ENCODE data around the gene CLDN9. TPM values are rescaled to one million over a fixed set of nuclear protein-coding genes. Genes with fewer than 3 reads are reported as not detected.
A peak's percentile ranks its signal among the peaks of the same experiment; 100 is the strongest.

Gene CLDN9, protein sequence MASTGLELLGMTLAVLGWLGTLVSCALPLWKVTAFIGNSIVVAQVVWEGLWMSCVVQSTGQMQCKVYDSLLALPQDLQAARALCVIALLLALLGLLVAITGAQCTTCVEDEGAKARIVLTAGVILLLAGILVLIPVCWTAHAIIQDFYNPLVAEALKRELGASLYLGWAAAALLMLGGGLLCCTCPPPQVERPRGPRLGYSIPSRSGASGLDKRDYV
- not detected for polyA plus RNA-seq (2013, experiment 1 of 2; ENCODE audit: insufficient read length)
- not detected for polyA plus RNA-seq (2013, experiment 2 of 2; ENCODE audit: insufficient read length)

DNA sequence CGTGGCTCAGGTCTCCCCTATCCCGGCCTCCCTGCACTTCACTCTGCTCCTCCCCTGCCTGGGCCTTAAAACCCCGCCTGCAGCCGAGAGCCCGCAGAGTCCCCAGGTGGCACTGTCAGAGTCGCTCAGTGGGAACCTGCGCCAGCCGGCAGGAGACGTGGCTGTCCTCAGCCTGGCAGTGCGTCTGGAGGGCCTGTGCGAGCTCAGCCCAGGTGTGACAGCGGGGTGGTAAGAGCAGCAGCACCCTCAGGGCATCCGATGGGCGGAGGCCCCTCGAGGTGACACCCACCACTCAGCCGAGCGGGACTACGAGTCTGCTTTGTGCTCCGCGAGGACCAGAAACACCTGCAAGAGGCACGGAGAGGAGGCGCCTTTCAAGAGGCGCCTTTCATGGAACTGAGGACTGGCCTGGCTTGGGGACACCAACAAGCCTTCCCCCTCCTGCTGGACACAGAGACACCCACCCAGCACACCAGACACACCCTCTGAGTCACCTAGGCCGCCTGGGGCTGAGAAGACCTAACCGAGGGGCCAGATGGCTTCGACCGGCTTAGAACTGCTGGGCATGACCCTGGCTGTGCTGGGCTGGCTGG is at the start of gene CLDN9:
Gene CLDN9 (plus strand): TSS at position 96 of the 593 bp plus-strand sequence. CDS start 440 bp downstream, at position 536.
- peak; percentile 31 for DNase-seq

DNA sequence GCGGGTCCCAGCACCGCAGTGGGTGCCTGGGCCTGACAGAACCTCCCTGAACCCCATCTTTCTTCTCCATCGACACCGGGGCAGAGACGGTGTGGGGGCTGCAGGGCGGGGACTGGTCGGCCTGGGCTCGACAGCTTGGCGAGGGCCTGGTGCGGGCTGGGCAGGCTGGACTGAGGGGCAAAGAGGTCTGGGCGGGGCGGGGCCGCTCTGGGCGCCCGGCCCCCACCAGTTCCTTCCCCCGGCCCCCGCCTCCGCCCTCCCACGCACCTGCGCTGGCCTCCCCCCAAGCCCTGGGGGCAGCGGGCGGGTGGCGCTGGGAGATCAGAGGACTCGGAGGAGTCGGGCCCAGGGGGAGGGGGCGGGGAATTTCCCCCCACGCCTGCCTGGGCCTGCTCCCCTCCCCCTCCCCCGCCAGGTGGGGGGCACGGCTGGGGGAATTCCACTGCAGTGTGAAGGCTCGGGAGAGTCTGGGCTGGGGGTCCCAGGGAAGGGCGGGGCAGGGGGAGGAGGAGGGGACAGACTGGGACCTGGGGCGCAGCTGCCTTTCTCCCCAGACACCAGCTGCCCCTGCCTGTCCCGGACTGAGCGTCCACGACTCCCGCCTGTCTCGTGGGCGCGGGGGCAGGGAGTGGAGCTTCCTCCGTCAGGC is 49.5 kb upstream of the CLDN9 start:
- DNase-seq = no peak

DNA sequence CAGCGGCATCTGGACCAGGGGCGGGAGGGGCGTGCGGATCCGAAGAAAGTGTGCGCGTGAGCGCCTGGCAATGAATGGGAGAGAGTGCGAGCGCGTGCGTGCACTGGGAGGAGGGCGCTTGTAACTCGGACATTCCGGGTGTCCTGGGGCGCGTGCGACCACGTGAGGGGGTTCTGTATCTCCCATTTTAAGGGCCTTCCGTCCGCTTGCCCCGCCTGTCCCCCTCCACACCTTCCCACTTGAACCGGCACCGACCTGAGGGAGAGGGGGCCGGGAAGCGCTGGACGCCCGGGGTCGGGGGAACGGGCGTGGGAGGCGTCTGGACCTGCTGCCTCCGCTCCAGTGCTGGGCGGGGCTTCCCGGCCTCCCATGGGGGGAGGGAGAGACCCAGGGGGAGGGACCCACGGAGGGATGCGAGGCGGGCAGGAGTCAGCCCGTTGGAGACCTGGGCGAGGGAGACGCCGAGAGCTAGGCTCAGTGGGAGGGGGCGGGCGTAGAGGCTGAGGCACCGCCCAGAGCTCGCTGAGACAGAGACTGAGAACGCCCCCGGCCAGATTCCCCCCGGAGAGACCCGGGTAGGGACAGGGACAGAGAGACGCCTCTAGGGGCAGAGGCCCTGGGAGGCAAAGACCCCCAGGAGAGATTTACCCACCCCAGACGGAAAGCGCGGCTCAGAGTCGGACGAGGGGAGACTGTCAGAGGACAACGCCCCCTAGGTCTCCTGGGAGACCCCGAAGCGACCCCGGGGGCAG is 48.8 kb upstream of the CLDN9 start, which contains the start of gene KREMEN2:
Gene KREMEN2 (plus strand): TSS at position 553 of the 752 bp plus-strand sequence. CDS start 246 bp downstream, outside the sequence.
- DNase-seq = no peak

DNA sequence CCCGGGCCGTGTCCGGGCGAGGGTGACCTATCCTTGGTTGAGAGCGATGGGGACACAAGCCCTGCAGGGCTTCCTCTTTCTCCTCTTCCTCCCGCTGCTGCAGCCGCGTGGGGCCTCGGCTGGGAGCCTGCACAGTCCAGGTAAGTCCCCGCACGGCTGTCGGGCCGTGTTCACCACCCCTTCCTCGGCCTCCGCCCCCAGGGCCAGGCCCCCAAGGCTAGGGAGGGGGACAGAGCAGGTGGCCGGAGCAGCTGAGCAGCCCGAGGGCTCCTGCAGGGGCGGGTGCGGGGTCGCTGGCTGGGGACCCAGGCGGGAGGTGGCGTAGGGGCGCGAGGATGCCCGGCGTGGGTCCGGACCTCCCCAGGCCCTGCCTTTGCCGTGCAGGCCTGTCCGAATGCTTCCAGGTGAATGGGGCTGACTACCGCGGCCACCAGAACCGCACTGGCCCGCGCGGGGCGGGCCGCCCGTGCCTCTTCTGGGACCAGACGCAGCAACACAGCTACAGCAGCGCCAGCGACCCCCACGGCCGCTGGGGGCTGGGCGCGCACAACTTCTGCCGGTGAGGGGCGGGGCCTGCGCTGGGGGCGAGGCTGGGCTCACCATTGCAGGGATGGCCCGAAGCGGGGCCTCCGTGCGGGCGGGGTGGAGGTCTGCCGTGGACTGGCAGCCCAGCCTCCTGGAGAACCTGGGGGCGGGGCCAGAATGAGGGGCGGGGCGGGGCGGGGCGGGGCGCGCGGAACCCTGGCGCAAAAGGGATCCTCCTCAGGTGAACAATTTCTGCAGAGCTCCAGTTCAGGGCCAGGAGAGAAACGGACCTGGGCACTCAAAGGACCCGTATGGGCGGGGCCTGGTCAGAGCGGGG is 48.0 kb upstream of the CLDN9 start:
- no peak for DNase-seq

DNA sequence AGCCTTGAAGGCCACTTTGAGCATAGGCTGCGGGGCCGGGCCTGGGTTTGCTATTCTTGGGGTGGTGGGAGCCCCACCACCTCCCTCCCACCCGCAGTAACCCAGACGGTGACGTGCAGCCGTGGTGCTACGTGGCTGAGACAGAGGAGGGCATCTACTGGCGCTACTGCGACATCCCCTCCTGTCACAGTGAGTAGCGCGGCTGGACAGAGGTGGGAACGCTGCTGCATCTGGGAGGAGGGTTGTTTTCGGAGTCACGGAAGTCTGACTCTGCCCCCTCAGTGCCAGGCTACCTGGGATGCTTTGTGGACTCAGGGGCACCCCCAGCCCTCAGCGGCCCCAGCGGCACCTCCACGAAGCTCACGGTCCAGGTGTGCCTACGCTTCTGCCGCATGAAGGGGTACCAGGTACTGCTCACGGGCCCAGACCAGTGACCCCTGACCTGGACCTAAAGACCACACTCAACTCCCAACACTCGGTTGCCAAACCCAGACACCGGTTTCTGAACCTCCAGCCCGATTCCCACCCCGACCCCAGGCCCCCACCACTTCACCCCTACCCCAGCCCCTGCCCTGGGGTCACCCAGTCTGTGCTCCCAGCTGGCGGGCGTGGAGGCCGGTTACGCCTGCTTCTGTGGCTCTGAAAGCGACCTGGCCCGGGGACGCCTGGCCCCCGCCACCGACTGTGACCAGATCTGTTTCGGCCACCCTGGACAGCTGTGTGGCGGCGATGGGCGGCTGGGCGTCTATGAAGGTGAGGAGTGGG is 46.5 kb upstream of the CLDN9 start:
- no peak for DNase-seq

DNA sequence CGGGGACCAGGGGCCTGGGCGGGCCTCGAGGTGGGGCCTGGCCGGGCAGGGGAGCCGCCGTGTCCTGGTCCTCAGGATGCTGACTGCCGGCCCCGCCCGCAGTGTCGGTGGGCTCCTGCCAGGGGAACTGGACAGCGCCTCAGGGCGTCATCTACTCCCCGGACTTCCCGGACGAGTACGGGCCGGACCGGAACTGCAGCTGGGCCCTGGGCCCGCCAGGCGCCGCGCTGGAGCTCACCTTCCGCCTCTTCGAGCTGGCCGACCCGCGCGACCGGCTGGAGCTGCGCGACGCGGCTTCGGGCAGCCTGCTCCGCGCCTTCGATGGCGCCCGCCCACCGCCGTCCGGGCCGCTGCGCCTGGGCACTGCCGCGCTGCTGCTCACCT is 45.9 kb upstream of the CLDN9 start:
- no peak for DNase-seq

DNA sequence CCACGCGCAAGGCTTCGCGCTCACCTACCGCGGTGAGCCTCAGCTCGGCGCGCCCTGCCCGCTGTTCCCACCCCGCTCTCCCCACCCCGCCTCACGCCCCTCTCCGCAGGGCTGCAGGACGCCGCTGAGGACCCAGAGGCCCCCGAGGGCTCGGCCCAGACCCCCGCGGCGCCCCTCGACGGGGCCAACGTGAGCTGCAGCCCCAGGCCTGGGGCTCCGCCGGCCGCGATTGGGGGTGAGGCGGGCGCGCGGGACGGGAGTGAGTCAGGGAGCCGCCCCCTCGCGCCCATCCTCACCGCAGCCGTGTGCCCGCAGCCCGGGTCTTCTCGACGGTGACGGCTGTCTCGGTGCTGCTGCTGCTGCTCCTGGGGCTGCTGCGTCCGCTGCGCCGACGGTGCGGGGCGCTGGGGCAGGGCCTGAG is 45.5 kb upstream of the CLDN9 start:
- DNase-seq = no peak

DNA sequence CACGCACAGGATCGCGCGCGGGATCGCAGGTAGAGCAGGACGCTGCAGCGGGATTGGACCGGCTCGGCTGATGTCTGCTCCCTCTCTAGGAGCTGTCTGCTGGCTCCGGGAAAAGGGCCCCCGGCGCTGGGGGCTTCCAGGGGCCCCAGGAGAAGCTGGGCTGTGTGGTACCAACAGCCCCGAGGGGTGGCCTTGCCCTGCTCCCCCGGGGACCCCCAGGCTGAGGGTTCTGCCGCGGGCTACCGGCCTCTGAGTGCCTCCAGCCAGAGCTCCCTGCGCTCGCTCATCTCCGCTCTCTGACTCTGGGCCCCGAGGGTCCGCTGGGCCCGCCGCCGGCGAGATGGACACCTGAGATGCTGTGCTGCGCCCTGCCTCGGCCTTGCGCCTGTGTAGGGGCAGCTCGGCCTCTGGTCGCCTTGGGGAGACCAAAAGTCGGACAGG is 45.0 kb upstream of the CLDN9 start:
- DNase-seq = no peak

DNA sequence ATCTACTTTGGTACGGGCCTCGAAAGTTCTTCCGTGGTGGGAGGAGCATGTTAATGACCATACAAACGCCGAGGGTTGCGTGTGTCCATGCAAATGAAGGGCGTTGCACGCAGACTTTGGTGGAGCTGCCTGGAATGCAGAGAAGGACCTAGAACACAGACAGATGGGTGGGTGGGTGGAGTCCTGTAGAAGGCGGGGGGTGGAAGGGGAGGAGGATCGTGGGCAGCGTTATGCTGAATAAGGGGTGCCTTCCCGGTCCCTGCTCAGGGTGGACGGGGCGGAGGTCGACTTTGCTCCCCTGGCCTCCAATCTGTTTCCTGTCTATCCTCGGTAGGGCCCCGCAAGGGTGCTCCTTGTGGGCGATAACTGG is 44.4 kb upstream of the CLDN9 start:
- no peak for DNase-seq

DNA sequence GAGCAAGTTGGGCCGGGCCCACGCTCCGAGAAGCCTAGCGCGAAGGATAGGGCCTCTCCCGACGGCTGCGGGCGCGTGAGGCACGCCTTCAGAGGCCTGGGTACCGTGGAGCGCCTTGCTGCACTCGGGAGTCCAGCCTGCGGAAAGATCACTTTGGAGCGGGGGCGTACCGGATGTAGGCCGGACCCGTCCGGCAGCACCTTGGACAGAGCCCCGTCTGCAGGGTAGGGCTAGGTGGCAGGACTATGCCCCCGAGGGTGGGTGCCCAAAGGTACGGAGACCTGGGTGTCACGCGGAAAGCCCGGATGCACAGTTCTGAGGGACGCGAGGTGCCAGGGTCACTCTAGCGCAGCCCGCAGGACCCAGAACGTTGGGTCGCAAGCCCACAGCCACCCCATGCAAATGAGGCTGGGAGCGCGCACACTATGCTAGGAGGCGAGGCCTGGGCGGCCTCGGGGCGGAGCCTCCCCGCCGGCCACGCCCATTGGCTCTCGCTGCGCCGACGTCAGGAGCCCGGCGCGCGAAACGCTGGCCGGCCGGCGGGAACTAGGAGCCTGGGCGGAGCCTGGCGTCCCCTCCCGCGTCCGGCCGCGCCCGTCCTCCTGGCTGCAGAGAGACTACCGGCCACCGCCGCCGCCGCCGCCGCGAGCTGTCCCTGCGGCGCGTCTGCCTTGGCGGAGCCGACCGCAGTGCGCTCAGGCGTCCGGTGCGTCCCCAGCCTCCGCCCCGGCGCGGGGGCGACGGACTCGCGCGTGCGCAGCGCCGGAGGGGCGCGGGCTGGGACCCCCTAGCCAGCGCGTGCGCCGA is 43.8 kb upstream of the CLDN9 start, which contains the start of gene PAQR4:
Gene PAQR4 (plus strand): TSS at position 611 of the 807 bp plus-strand sequence. CDS start 327 bp downstream, outside the sequence.
- peak; percentile 86 for DNase-seq

DNA sequence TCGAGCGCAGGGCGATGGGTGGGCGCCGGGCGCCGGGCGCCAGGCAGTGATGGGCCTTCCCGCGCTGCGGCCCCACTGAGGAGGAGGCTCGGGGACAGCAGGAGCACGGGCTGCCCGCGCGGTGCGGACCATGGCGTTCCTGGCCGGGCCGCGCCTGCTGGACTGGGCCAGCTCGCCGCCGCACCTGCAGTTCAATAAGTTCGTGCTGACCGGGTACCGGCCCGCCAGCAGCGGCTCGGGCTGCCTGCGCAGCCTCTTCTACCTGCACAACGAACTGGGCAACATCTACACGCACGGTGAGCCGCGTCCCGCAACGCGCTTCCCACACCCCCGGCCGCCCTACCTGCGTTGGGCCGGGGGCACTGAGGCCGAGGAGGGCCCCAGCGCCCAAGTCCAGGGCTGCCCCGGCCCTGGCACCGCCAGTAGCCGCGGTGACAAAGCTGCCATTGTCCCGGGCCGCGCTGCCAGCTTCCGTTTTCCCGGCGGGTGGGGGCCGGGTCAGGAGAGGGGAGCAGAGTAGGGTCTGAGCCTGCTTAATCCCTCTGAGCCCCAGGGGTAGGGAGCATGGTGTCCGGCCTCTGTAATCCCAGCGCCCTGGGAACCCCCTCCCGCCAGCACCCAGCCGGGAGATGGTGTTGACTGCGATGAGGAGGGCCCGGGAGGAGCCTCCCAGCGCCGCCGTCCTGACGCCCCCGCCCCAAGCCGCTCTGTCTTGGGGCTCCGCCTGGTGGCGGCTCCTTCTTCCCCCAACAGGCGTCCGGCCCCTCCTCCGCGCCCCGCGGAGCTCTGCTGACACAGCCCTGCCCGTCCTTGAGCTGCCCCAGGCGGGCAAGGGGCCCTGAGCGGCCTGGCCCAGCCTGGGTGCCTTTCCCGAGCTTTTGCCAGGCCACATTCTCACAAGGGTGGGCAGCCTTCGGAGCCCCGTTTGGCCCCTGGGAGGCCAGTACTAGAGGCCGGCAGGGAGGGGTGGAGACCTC is 42.9 kb upstream of the CLDN9 start:
- peak; percentile 57 for DNase-seq

DNA sequence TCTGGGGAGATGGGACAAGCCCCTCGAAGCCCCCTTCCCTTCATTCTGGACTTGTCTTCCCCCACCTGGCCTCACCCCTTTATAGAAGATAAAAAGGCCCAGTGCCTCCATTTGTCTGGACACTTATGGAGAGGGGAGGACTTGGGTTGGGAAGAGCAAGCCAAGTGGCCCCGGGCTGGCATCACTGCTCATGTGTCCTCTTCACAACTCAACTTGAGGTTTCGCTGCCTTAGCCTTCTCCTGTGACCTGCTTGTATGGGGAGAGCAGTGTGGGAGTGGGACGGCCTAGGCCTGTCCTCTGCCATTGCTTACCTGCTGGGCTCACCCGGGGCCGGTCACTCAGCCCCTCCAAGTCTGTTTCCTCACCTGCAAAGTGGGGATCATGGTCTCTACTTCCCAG is 42.2 kb upstream of the CLDN9 start:
- DNase-seq = no peak

DNA sequence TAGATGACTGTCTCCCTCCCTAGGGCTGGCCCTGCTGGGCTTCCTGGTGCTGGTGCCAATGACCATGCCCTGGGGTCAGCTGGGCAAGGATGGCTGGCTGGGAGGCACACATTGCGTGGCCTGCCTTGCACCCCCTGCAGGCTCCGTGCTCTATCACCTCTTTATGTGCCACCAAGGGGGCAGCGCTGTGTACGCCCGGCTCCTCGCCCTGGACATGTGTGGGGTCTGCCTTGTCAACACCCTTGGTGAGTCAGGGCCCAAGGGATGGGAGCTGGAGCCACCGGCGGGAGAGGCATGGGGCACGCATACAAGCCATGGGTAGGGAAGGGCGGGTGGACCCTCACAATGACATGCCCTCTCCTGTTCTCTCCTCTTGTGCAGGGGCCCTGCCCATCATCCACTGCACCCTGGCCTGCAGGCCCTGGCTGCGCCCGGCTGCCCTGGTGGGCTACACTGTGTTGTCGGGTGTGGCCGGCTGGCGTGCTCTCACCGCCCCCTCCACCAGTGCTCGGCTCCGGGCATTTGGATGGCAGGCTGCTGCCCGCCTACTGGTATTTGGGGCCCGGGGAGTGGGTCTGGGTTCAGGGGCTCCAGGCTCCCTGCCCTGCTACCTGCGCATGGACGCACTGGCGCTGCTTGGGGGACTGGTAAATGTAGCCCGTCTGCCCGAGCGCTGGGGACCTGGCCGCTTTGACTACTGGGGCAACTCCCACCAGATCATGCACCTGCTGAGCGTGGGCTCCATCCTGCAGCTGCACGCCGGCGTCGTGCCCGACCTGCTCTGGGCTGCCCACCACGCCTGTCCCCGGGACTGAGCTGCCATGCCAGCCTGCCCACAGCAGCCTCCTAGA is 41.4 kb upstream of the CLDN9 start:
- DNase-seq = no peak

DNA sequence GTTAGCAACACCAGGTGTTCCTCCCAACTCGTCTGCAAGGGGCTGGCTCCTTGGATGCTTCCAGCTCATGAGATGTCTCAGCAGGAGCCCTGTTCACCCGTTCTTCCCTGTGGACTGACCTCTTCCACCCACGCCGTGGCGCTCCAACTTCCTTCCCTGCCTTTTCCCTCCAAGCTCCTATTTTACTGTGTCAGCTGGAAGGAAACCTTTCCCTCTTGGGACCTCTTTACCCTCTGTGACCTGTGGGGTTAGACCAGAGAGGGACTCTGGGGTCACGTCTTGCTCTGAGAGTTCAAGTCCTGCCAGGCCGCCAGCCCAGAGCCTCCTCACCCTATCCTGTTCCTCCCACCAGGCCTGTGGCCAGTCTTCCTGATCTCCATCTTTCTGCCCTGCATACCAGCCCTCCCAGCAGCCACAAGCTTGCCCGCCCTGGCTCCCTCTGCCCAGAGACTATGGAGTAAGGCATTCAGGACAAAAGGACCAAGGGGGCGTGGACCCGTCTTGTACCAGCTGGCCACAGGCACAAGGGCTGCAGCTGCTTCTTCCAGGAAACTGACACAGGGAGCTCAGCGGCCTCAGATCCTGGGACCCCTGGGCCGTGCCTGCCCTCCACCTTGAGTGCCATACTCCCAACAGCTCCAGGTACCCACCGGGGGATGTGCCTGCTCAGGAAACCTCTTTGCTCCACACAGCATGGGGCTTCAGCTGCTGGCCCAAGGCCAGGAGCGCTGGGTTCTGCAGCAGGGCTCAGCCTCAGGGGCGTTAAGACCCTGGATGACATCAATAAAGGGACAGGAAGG is 40.5 kb upstream of the CLDN9 start:
- DNase-seq = no peak

DNA sequence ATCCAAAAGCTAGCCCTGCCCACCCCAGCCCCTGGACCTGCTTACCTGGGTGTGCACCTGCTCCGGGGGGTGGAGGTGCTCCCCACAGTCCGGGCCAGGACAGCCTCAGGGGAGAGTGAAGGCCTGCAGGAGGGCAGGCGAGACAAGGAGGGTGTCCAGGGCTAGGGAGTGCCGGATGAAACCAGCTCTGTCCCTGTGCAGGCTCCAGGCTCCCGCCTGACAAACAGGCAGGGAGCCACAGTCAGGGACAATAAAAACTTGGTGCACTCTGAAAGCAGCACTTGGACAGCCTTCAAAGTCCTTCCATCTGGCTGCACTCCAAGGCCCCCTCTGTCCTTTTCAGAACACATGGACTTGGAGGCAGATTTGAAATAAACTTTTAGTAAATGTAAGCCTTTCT is 39.6 kb upstream of the CLDN9 start:
- no peak for DNase-seq

DNA sequence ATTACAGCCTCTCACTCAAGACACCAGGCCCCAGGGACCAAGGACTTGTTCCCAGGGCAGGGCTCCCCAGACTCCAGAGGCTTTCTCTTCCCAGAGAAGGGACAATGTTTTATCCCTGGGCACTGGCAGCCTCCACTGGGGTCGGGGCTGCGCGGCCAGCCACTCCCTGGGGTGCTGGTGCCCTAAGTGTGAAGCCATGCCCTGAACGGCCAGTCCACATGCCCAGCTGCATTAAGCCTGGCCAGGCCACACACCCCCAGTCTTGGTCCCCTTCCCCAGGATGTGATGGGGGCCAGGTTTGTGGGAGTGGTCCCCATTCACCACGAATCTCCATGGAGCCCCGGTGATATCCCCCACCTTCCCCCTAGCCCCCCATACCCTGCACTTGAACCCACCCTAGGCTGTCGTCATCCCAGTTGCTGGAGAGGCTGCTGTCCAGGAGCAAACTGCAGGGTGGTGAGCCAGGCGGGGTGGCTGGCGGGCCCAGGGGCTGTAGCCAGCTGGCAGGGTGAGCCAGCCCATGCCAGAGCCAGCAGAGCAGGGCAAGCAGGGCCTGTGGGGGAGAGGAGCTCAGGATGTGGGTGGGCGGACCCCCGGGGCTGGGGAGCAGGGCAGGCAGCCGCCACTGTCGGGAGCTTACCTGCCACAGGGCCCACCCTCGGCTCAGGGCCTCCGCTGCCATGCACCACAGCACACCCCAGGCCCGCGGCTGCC is 39.0 kb upstream of the CLDN9 start:
- no peak for DNase-seq

All from fibroblast of skin of back (primary cell).